HPDE6-E6E7 (cell line): ENCODE data around the gene ATRN.
A peak's percentile ranks its signal among the peaks of the same experiment; 100 is the strongest.

Experiments used
- DNase-seq: peaks from one replicate; pipeline ENCODE4 v3.0.0; 2011; ENCODE audit warnings: missing footprints; ENCODE audit errors: extremely low spot score

ATRN gene

GRCh38 chr20:3658019-3658715, 187.3 kb downstream of the ATRN start:
- DNase-seq = no peak

DNA sequence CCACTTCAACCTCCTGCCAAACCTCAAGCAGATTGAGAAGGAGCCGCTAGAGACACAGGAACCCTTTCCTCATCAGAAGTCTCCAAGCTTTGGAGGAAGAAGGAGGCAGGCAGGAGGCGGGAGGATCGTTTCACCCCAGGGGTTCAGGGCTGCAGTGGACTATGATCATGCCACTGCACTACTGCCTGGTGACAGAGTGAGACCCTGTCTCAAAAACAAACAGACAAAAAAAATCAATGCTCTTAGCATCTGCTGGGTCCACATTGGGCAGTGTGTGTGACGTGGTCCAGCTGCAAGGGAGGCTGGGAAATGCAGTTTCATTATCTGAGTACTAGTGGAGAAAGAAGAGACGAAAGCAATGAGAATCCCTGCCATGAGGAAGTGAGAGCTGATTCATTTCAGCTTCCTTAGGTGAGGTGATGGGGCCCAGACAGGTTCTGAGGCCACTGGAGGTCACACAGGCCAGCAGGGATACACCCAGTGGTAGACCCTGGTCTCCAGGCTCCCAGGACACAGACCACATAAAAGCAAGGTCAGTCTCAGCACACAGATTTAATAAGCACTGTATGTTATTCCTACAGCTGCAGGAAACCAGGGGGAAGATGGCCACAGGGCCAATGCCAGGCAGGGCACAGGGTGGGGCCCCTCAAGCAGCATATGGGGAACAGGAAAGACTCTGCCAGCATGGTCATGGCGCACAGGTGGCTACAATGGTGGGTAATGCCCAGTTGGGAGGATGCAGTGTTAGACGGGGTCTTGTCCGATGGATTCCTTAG, 188.1 kb downstream of the ATRN start:
- peak; percentile 76 for DNase-seq

GRCh38 chr20:3659492-3660261, 188.9 kb downstream of the ATRN start:
- DNase-seq = no peak

DNA sequence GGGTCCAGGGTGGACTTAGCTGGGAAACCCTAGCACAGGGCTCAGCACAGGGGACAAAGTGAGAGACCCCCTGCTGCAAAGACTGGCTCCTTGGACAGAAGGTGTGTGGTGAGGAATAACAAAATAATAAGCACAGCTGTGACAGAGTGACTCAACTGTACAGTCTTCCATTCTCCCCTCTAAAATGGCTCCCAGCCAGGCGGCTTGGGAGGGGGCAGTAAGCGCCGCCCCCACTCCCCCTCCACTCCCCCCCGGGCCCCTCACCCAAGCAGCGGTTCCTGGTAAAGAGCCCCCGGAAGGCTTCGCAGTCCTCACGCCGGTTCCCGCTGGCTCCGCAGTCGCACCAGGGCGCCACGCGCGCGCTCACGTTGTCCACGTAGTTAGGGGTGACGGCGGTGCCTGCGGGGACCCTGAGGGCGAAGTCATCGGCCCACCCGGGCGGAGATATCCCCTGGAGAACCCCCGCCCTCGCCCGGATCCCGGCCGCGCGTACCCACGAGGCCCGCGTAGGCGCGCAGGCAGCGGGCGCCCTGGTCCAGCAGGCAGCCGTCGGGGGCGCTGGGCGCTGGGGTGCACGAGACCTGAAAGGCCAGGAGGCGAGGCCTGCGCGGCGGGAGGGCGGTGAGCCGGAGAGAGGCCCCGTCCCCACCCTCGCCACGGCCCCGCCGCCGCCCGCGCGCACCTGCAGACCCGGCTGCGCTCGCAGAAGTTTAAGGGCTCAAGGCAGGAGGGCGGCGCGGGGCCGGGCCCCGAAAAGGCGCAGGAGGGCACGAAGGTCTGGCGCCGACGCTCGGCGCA, 189.6 kb downstream of the ATRN start:
- no peak for DNase-seq

DNA sequence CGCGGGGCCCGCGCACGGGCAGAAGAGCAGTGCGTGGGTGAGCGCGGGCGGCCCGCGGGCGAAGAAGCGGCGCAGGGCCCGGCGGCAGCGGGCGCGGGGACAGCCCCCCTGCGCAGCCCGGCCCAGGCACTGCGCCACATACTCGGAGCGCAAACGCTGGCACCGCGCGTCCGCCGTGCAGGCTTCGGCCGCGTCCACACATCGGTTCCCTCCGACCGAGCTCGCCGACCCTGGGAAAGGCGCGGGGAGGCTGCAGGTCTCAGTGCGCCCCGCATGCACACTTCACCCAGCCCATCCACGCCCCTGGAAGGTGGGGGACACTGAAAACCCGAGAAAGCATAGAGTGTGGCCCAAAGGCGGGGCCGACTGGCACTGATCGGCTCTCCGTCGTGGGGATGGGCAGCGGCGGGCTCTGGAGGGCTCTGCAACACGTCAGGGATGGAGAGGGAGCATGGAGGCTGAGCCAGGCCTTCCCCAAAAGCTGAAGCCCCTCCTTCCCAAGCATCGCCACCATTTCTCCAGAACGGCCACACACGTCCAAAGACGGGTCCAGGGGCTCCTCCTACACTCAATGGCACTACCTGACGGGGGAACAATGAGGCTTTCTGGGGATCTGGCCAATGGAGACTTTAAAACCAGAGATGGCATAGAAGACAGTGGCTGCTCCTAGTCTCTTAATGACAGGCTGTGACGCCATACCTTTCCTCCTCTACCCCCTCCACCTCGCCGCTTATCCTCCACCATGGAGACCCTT, 190.4 kb downstream of the ATRN start:
- DNase-seq = no peak

- DNase-seq = no peak
Observed at GRCh38 chr20:3661814-3662665, 191.2 kb downstream of the ATRN start.

- no peak for DNase-seq
Observed at GRCh38 chr20:3663031-3663701, 192.3 kb downstream of the ATRN start, which contains the start of gene GFRA4. Gene GFRA4, minus strand, starts transcription at chr20:3663399. Its CDS starts 0 bp downstream, at chr20:3663399.

DNA sequence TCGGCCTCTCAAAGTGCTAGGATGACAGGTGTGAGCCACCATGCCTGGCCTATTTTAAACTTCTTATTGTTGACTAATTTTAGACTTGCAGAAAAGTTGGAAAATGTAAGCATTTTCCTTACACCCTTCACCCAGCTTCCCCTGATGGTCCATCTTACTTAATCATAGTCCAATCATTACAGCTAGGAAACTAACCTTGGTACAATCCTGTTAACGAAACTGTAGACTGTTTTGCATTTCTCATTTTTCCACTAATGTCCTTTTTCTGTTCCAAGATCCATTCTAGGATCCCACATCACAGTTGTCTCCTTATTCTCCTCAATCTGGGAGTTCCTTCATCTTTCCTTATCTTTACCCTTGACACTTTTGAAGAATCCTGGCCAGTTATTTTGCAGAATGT, 193.0 kb downstream of the ATRN start:
- no peak for DNase-seq

GRCh38 chr20:3667434-3668037, 196.7 kb downstream of the ATRN start:
- no peak for DNase-seq

DNA sequence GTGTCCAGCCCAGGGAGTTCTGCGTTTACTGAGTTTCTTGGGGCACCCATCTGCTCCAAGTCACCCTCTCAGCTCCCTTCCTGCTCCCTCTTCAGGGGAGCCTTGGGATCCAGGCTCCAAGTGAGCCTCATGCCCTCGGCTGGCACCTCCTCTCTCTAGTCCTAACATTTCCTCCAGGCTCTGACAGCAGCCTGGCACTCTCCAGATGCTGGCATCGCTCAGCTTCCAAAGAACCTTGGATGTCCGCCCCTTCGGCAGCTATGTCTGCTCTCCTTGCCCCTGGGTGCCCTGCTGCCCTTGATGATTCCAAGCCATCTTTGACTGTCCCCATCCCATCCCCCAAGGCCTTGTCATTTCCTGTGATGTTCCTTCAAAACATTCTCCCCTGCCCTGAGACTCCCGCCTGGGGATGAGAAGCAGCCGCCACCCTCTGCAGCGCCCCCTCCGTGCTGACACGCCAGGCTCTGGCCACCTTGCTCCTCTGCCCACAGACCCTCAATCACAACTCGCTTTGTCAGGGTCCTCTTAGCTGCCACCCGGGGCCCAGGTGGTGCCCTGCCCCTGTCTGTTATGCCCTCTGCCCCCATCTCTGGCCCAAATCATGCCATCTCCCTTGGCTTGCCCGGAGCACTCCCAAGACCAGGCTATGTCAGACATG, 199.0 kb downstream of the ATRN start:
- DNase-seq = no peak

- DNase-seq = no peak
Observed at GRCh38 chr20:3670511-3670910, 199.7 kb downstream of the ATRN start.

DNA sequence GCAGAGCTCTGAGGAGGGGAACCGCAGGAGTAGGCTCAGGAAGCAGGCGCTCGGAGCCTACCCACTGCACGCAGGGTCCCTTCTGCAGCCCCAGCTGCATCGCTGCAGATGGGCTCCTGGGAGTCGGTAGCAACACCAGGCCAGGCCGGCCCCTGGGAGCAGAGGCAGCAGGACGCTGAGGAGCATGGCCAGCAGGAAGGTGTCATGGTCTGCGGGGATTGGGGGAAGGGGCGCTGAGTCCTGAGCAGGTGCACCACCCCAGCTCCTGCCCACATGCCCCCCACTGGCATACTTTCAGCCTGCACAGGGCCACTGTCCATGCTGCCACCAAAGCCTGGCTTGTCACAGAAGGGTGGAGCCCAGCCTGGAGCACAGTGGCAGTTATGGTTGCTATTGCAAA, 200.1 kb downstream of the ATRN start:
- DNase-seq = no peak

DNA sequence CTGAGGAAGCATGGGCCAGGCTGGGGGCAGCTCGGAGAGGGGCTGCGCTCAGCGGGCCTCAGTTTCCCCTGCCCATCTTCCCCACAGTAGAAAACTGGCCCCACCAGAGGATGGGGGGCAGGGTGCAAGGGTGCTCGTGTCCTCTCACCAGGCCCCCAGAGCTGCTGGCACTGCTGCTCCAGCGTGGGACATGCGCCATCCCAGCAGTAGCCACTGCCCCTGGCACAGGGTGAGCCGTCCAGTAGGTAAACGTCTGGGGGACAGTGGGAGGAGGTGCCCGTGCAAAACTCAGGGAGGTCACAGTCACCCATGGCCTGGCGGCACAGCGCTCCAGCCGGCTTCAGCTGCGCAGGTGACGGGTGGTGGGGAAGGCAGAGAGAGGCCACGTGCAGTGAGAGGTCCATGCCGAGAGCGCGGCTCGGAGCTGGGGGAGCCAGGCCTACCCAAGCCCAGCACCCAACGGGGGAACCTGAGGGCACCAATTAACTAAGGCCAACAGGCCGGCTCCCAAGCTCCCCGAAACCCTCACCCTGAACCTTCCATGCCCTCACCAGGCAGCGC, 201.2 kb downstream of the ATRN start:
- DNase-seq = no peak

GRCh38 chr20:3672547-3673171, 201.8 kb downstream of the ATRN start:
- DNase-seq = no peak

DNA sequence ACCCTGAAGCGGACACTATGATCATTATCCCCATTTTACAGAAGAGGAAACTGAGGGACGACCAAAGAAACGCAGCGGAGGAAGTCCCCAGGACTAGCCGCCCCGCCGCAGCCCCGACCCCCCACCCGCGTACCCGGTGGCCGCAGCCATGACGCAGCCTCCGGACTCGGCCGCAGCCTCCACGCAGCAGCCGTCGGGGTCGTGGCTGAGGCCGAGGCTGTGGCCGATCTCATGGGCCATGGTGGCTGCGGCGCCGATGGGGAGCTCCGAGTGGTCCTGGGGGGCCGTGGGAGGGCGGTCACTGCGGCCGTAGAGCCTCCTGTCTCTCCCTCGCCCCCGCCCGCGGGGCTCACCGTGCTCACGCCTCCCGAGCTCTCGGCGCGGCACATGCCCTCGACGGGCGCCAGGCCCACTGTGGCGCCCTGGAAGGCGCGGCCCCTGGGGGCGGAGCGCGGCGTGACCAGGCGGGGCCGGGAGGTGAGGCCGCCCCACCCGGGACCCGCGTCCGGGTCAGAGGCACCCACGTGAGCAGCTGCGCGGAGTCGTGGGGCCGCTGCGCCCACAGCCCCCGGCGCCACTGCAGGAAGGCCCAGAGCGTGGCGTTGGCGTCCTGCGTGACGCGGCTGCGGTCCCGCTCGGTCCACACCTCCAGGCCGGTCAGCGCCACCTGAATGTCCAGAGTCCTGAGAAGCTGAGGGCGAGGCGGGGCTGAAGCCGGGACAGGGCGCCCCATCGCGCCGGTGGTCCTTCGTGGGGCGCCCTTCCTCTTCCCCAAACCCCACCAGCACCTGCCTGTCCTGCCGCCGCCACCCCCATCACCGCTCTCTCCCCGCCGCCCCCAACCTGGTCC, 202.6 kb downstream of the ATRN start:
- no peak for DNase-seq

- no peak for DNase-seq
Observed at GRCh38 chr20:3674447-3674846, 203.6 kb downstream of the ATRN start.
